Pancreas (tissue), 10 donors: ENCODE results near the gene BACE2. TPM values are rescaled to one million over a fixed set of nuclear protein-coding genes. Genes with fewer than 3 reads are reported as not detected.

Source experiments
- ATAC-seq, 4 donors: fragments of 200-7000 bp; cut with Tn5 transposase; one replicate each; pipeline versions ENCODE4 v1.8.0 to v1.9.1; 2020; ENCODE audit warnings: mild to moderate bottlenecking in 4 of 4, moderate library complexity in 4 of 4
- DNase-seq, 6 donors: peaks; one replicate each; pipeline ENCODE4 v3.0.0-alpha.2; 2020
- FAIRE-seq: peaks from 2 replicates; lab custom pipeline; 2012; peaks lifted over from hg19 to GRCh38; lab: Jason Lieb, UNC
- H3K27ac ChIP-seq, 4 donors: fragments of 200-600 bp; sonication (generic); 1 replicate in 3 of 4; 2 replicates in 1 of 4; pipeline versions ENCODE4 v1.5.0 to v1.8.0; 2020
- H3K27me3 ChIP-seq, 4 donors: fragments of 200-600 bp; one replicate each; pipeline ENCODE4 v1.8.0; 2021
- H3K36me3 ChIP-seq, 3 donors: fragments of 200-600 bp; sonication (generic) in 1 of 3; one replicate each; pipeline versions ENCODE4 v1.5.0 to v1.8.0; 2020 to 2021
- H3K4me1 ChIP-seq, 3 donors: fragments of 200-600 bp; one replicate each; pipeline ENCODE4 v1.8.0; 2021
- H3K4me3 ChIP-seq, 4 donors: fragments of 200-600 bp; sonication (generic) in 2 of 4; one replicate each; pipeline versions ENCODE4 v1.5.0 to v1.8.0; 2020 to 2021
- H3K9me3 ChIP-seq, 4 donors: fragments of 200-600 bp; one replicate each; pipeline ENCODE4 v1.8.0; 2021
- WGBS, 2 donors: extraction: QIAGEN DNeasy Blood & Tissue Kit; methylation state at CpG; one replicate each; pipeline ENCODE4 v1.1.7; 2013; 5-methylcytosine and 5-hydroxymethylcytosine counted together
- intact Hi-C, 3 donors: fragments of 100-400 bp; cut with DNase I; formaldehyde crosslinking; loops; one replicate each; pipeline versions ENCODE4 v1.11.1 to v1.14.2; 2022
- polyA plus RNA-seq, 2 donors: library from polyadenylated mRNA; stranded (reverse); fragments of 200-250 nt; gene quantifications; one replicate each; pipeline ENCODE4 v1.2.3, GENCODE V29; 2013
- total RNA-seq, 6 donors: library from RNA; stranded (reverse); fragmentation: NEBNext Ultra II Directional in 4 of 6; extraction: Animal tissue kit (Norgen Biotek cat#: 25700) in 4 of 6; gene quantifications; one replicate each; pipeline versions ENCODE4 v1.2.1 to v1.2.4, GENCODE V29; 2021 to 2023
- TF ChIP-seq, protein P1 (sequence below), 4 donors: fragments of 200-600 bp; sonication (generic) in 3 of 4; IDR thresholded peaks; one replicate each; pipeline versions ENCODE4 v1.5.0 to v1.8.0; 2021; ENCODE audit warnings: antibody characterized with exemption in 4 of 4
- donor health status: healthy with polysubstance abuse.
- donor health status: DM: no; HTN: no; CAD: no; lungs with moderate emphysema.
- donor health status: DM: no; HTN: no; CAD: no.
- donor health status: control.
- donor health status: control.
- donor health status: Bipolar disorder and iron deficiency.
- donor health status: DM: yes; HTN: yes; CAD: no.
- donor health status: DM: no; HTN: no; CAD: no.
- donor health status: DM: no; HTN: no; CAD: no.
- donor health status: DM: yes; HTN: yes; CAD: no.

The BACE2 gene
- total and polyA plus RNA-seq, 8 donors: 14.4 to 85.6 (median 42.9) TPM

DNA sequence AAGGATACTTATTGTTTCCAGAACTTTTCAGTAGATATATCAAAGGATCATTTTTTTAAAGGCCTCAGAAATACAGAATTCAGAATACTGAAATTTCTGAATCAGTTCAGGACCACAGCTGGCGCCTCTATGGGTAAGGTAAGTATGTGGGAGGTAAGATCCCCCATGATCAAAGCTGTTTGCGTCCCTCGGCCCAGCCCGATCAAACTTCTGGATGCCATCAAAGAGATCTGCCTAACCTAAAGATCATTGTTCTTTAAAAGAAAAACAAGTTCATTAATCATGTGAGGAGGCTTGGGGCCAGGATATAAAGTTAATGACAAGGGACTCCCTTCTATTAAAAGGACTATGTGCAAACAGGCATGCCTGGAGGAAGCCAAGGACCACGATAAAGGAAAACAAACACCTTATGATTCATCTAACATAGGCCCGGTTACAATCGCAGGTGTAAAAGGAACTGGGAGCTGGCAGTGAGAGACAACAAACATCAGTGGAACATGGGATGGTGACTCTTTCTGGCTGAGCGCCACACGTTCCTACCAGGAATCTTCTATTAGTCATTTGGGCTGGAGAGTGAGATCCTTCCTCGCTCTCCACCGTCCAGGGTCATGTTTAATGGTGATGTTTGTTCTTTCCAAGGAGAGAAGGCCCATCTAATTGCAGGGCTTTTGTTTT lies 2.8 kb upstream of the BACE2 start:
- peak in 5 of 6 donors; percentile 32 to 84 (median 72) for DNase-seq
- Histone ChIP-seq H3K36me3 (no peaks in the 10 kb centered on the region), H3K4me1 (peaks cover 10 to 33% (median 22%) of the 10 kb centered on the region in 3 donors), H3K27me3 (no peaks in the 10 kb centered on the region), H3K9me3 (no peaks in the 10 kb centered on the region), H3K4me3 (no peak overlapping the region), H3K27ac (peak overlapping the region in 2 of 4 donors; percentile 58 to 96)
- ATAC-seq: peak; percentile 4 to 61 (median 20)
- WGBS, 2 donors: 50 to 55% methylated on average over 11 of the region's 11 CpGs
- intact Hi-C loops: no loop called here
- FAIRE-seq: no peak
- TF ChIP-seq, protein P1, sequence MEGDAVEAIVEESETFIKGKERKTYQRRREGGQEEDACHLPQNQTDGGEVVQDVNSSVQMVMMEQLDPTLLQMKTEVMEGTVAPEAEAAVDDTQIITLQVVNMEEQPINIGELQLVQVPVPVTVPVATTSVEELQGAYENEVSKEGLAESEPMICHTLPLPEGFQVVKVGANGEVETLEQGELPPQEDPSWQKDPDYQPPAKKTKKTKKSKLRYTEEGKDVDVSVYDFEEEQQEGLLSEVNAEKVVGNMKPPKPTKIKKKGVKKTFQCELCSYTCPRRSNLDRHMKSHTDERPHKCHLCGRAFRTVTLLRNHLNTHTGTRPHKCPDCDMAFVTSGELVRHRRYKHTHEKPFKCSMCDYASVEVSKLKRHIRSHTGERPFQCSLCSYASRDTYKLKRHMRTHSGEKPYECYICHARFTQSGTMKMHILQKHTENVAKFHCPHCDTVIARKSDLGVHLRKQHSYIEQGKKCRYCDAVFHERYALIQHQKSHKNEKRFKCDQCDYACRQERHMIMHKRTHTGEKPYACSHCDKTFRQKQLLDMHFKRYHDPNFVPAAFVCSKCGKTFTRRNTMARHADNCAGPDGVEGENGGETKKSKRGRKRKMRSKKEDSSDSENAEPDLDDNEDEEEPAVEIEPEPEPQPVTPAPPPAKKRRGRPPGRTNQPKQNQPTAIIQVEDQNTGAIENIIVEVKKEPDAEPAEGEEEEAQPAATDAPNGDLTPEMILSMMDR (IDR thresholded peaks at IDR 0.05): no peak

DNA sequence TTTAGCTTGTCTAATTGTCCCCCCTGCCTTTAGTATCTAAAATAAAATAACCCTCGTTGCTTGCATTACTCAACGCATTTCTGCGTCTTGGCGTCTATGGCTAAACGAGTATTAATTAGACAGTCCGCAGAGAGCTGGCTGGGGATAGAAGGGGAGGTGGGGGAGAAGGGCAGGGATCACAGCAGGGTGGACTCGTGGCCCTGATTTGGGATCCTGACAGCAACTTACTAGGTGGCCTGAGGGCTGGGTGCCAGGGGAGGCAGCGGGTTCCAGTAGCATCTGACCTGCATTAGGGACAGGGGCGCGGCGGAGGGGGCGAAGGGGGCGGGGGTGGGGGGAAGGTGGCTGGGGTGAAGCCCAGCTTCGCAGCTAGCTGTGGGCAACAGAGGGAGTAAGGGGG lies 1.1 kb upstream of the BACE2 start:
- no peak for FAIRE-seq
- peaks cover 10 to 36% (median 32%) of the 10 kb centered on the region in 3 donors for H3K4me1 ChIP-seq
- H3K27me3 ChIP-seq: no peaks in the 10 kb centered on the region
- DNase-seq: peak in 4 of 6 donors; percentile 29 to 50 (median 30)
- ATAC-seq: peak in 1 of 4 donors; percentile 0
- H3K36me3 ChIP-seq: no peaks in the 10 kb centered on the region
- intact Hi-C loops: no loop called here
- WGBS, 2 donors: 20 to 26% methylated on average over 9 to 14 of the region's 14 CpGs
- no peaks in the 10 kb centered on the region for H3K9me3 ChIP-seq
- peak overlapping the region in 2 of 4 donors; percentile 89 to 96 for H3K27ac ChIP-seq
- TF ChIP-seq, protein P1 (IDR thresholded peaks at IDR 0.05): no peak
- peak overlapping the region in 2 of 4 donors; percentile 84 to 85 for H3K4me3 ChIP-seq

DNA sequence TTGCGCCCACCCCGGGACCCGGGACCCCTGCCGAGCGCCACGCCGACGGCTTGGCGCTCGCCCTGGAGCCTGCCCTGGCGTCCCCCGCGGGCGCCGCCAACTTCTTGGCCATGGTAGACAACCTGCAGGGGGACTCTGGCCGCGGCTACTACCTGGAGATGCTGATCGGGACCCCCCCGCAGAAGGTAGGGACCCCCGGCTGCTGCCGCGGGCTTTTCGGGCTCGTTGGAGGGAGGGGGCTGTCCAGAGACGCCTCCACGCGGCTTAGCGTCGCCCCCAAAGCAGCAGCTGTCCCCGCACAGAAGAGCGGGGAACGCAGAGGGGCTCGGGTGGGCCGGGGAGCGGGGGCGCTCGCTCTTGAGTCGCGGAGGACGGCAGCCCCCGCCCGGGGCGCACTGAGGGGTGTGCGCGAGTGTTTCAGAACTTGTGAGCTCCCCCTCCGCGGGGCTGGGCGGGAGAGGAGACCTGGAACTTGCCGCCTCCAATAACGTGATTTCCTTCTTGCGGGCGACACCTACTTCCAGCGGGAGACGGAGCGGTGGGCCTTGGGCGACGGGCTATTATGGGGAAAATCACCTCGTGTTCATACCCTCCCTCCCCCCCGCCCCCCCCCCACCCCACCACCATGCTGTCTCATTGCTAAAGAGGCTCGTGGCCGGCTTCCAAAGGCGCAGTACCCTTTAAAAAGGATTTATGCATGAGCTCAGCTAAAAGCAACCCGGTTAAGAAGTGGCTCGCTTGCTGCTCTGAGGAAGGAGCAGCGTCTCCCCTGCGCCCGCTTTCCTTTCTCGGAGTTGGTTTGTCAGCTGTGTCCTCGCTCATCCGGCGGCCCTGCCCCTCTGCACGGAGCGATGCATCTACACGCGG lies 664 bp downstream of the BACE2 start:
- Histone ChIP-seq H3K4me1 (peaks cover 10 to 40% (median 32%) of the 10 kb centered on the region in 3 donors), H3K27me3 (no peaks in the 10 kb centered on the region), H3K4me3 (peak overlapping the region; percentile 65 to 85 (median 82)), H3K27ac (peak overlapping the region; percentile 27 to 96 (median 86)), H3K9me3 (no peaks in the 10 kb centered on the region), H3K36me3 (no peaks in the 10 kb centered on the region)
- peak; percentile 46 to 84 (median 60) for DNase-seq
- intact Hi-C loops: no loop called here
- no peak for FAIRE-seq
- TF ChIP-seq, protein P1 (IDR thresholded peaks at IDR 0.05): no peak
- peak; percentile 9 to 39 (median 16) for ATAC-seq
- WGBS, 2 donors: 0 to 1% methylated on average over 65 to 75 of the region's 75 CpGs

DNA sequence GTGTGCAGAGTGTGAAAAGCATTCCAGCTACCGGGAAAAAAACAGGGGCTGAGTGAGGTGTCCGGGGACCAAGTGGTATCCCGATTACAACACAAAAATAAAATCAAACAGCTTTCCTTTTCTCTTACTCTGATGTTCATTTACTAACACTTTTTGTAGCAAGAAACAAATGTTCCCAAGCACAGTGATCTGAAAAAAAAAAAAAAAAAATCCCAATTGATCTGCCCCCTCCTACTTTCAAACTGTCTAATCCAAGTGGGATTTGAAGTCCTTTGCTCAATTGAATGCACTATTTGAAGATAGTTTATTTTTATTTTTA lies 1.3 kb downstream of the BACE2 start:
- peak overlapping the region in 3 of 4 donors; percentile 16 to 85 (median 84) for H3K4me3 ChIP-seq
- no peaks in the 10 kb centered on the region for H3K27me3 ChIP-seq
- WGBS, 2 donors: 1 to 2% methylated on average over 3 of the region's 3 CpGs
- intact Hi-C loops: no loop called here
- DNase-seq: no peak
- TF ChIP-seq, protein P1 (IDR thresholded peaks at IDR 0.05): no peak
- no peaks in the 10 kb centered on the region for H3K9me3 ChIP-seq
- peaks cover 10 to 40% (median 32%) of the 10 kb centered on the region in 3 donors for H3K4me1 ChIP-seq
- H3K36me3 ChIP-seq: no peaks in the 10 kb centered on the region
- ATAC-seq: no peak
- H3K27ac ChIP-seq: peak overlapping the region in 2 of 4 donors; percentile 89 to 96
- FAIRE-seq: peak; percentile 66
